H1 (cell line): ENCODE measurements around the gene IGSF11. TPM values are rescaled to one million over a fixed set of nuclear protein-coding genes. Genes with fewer than 3 reads are reported as not detected.

ENCODE experiments used
- CTCF ChIA-PET: fragments of 300-600 bp; sonication (Branson Sonifier 250); formaldehyde crosslinking; loops from one replicate; lab custom pipeline; 2021; ENCODE audit not compliant: partially characterized antibody; lab: Charles Lee
- POLR2A ChIA-PET: fragments of 300-600 bp; sonication (Branson Sonifier 250); formaldehyde crosslinking; loops from one replicate; lab custom pipeline; 2021; ENCODE audit warnings: inconsistent platforms; ENCODE audit not compliant: partially characterized antibody; lab: Charles Lee
- DNase-seq, 2 experiments: peaks; one replicate each; pipeline versions ENCODE4 v3.0.0 to v3.0.0-alpha.2; 2010 to 2022; ENCODE audit warnings: low spot score in 2 of 2, low read depth in 1 of 2, mixed read lengths in 1 of 2
- FAIRE-seq: peaks from 2 replicates; lab custom pipeline; 2011; peaks lifted over from hg19 to GRCh38; lab: Jason Lieb, UNC
- H2AFZ ChIP-seq: 2 replicates; pipeline ENCODE4 v1.8.1; 2012; ENCODE audit warnings: low read length, inconsistent platforms
- H2AK5ac ChIP-seq: 2 replicates; pipeline ENCODE4 v1.6.1; 2013; ENCODE audit warnings: low read depth, low read length
- H2BK120ac ChIP-seq: replicated peaks from 2 replicates; pipeline ENCODE3; 2013; ENCODE audit warnings: low read depth, low read length, inconsistent platforms
- H2BK12ac ChIP-seq: 2 replicates; pipeline ENCODE4 v1.6.1; 2013; ENCODE audit warnings: low read depth, low read length
- H2BK15ac ChIP-seq: 2 replicates; pipeline ENCODE4 v1.6.1; 2013; ENCODE audit warnings: low read length
- H2BK20ac ChIP-seq: 2 replicates; pipeline ENCODE4 v1.6.1; 2013; ENCODE audit warnings: low read length
- H2BK5ac ChIP-seq: 2 replicates; pipeline ENCODE4 v1.6.1; 2013; ENCODE audit warnings: low read depth, low read length
- H3K14ac ChIP-seq: 2 replicates; pipeline ENCODE4 v1.6.1; 2013; ENCODE audit warnings: inconsistent platforms; ENCODE audit not compliant: insufficient read length
- H3K18ac ChIP-seq: 2 replicates; pipeline ENCODE4 v1.6.1; 2013; ENCODE audit warnings: low read length; ENCODE audit errors: extremely low read depth
- H3K23ac ChIP-seq: 2 replicates; pipeline ENCODE4 v1.6.1; 2013; ENCODE audit warnings: inconsistent platforms; ENCODE audit not compliant: insufficient read length
- H3K23me2 ChIP-seq: 2 replicates; pipeline ENCODE4 v1.6.1; 2013; ENCODE audit warnings: low read depth, low read length
- H3K27ac ChIP-seq: 2 replicates; pipeline ENCODE4 v1.6.1; 2011; ENCODE audit warnings: low read depth, low read length, inconsistent platforms
- H3K27me3 ChIP-seq, 4 experiments: replicated peaks in 1 of 4; 1 replicate in 1 of 4; 2 replicates in 3 of 4; pipeline versions ENCODE4 v1.6.1 to v1.8.1; 2011 to 2013; ENCODE audit warnings: low read length in 3 of 4, mild to moderate bottlenecking in 3 of 4, inconsistent platforms in 2 of 4, mixed read lengths in 2 of 4, moderate library complexity in 1 of 4; ENCODE audit not compliant: control insufficient read depth in 3 of 4, insufficient read depth in 3 of 4; ENCODE audit errors: extremely low read depth in 1 of 4
- H3K36me3 ChIP-seq, 4 experiments: 2 replicates each; pipeline versions ENCODE4 v1.6.1 to v1.8.1; 2011 to 2013; ENCODE audit warnings: mild to moderate bottlenecking in 4 of 4, low read length in 3 of 4, moderate library complexity in 2 of 4, control low read depth in 1 of 4, inconsistent platforms in 1 of 4; ENCODE audit not compliant: insufficient read depth in 4 of 4, control insufficient read depth in 2 of 4
- H3K4ac ChIP-seq: replicated peaks from 2 replicates; pipeline ENCODE3; 2013; ENCODE audit warnings: low read length, low read depth, mixed read lengths, inconsistent platforms; ENCODE audit not compliant: insufficient read length
- H3K4me1 ChIP-seq, 4 experiments: replicated peaks in 1 of 4; 1 replicate in 1 of 4; 2 replicates in 3 of 4; pipeline versions ENCODE4 v1.6.1 to v1.8.1; 2011 to 2013; ENCODE audit warnings: low read length in 3 of 4, inconsistent platforms in 2 of 4, mixed read lengths in 1 of 4; ENCODE audit not compliant: insufficient read depth in 4 of 4, control insufficient read depth in 3 of 4
- H3K4me2 ChIP-seq, 2 experiments: 2 replicates each; pipeline versions ENCODE4 v1.6.1 to v1.8.1; 2011 to 2013; ENCODE audit warnings: low read depth in 2 of 2, low read length in 2 of 2, control low read depth in 1 of 2, inconsistent platforms in 1 of 2, mild to moderate bottlenecking in 1 of 2; ENCODE audit not compliant: insufficient read depth in 1 of 2
- H3K4me3 ChIP-seq, 4 experiments: fragments of 200-600, 300-600 bp in 1 of 4; sonication (generic), shearing (Covaris generic), sonication (Bioruptor Twin) in 1 of 4; 2 replicates each; pipeline versions ENCODE4 v1.5.1 to v1.8.1; 2011 to 2016; ENCODE audit warnings: low read length in 4 of 4, low read depth in 3 of 4, control low read depth in 2 of 4, inconsistent platforms in 2 of 4, mild to moderate bottlenecking in 2 of 4, mixed read lengths in 1 of 4, moderate library complexity in 1 of 4; ENCODE audit not compliant: insufficient read depth in 2 of 4; ENCODE audit errors: extremely low read depth in 1 of 4
- H3K56ac ChIP-seq: replicated peaks from 2 replicates; pipeline ENCODE3; 2013; ENCODE audit warnings: low read depth, mild to moderate bottlenecking, mixed read lengths, low read length, inconsistent platforms; ENCODE audit not compliant: insufficient read length
- H3K79me1 ChIP-seq: 2 replicates; pipeline ENCODE4 v1.6.1; 2013; ENCODE audit warnings: low read depth, low read length, control low read depth
- H3K79me2 ChIP-seq, 2 experiments: 2 replicates each; pipeline versions ENCODE4 v1.6.1 to v1.8.1; 2012 to 2013; ENCODE audit warnings: low read length in 2 of 2, mild to moderate bottlenecking in 2 of 2, inconsistent platforms in 1 of 2; ENCODE audit not compliant: insufficient read depth in 2 of 2, control insufficient read depth in 1 of 2
- H3K9ac ChIP-seq, 4 experiments: replicated peaks in 1 of 4; 1 replicate in 1 of 4; 2 replicates in 3 of 4; pipeline versions ENCODE4 v1.6.1 to v1.8.1; 2011 to 2013; ENCODE audit warnings: low read depth in 3 of 4, low read length in 3 of 4, control low read depth in 2 of 4, mild to moderate bottlenecking in 2 of 4, moderate library complexity in 2 of 4, inconsistent platforms in 1 of 4; ENCODE audit errors: extremely low read depth in 1 of 4
- H3K9me3 ChIP-seq, 2 experiments: 2 replicates each; pipeline versions ENCODE4 v1.6.1 to v1.8.1; 2012 to 2013; ENCODE audit warnings: mild to moderate bottlenecking in 2 of 2, moderate library complexity in 2 of 2, control low read depth in 1 of 2, inconsistent platforms in 1 of 2, low read depth in 1 of 2, low read length in 1 of 2, mixed read lengths in 1 of 2; ENCODE audit not compliant: insufficient read depth in 2 of 2
- H4K20me1 ChIP-seq, 2 experiments: replicated peaks in 1 of 2; 2 replicates each; pipeline versions ENCODE3 to v1.8.1; 2011 to 2013; ENCODE audit warnings: inconsistent platforms in 2 of 2, low read length in 2 of 2, mild to moderate bottlenecking in 1 of 2; ENCODE audit not compliant: insufficient read depth in 2 of 2, control insufficient read depth in 1 of 2
- H4K5ac ChIP-seq: 2 replicates; pipeline ENCODE4 v1.6.1; 2013; ENCODE audit warnings: low read length, low read depth, mixed read lengths, inconsistent platforms; ENCODE audit not compliant: insufficient read length
- H4K8ac ChIP-seq: 2 replicates; pipeline ENCODE4 v1.8.0; 2013; ENCODE audit warnings: mild to moderate bottlenecking, moderate library complexity, low read length, inconsistent platforms; ENCODE audit not compliant: insufficient read depth; ENCODE audit errors: extremely low read depth
- H4K91ac ChIP-seq: replicated peaks from 2 replicates; pipeline ENCODE3; 2013; ENCODE audit warnings: low read length, mixed read lengths, inconsistent platforms; ENCODE audit not compliant: insufficient read length
- CHD2 ChIP-seq: IDR thresholded peaks from 2 replicates; pipeline ENCODE4 v1.6.1; 2012; ENCODE audit warnings: low read length, improper control_type of control experiment
- FOSL1 ChIP-seq: IDR thresholded peaks from 2 replicates; pipeline ENCODE4 v1.6.1; 2011; ENCODE audit warnings: mild to moderate bottlenecking, low read depth, low read length, moderate library complexity; ENCODE audit not compliant: insufficient read depth
- HDAC2 ChIP-seq, 2 experiments: fragments of 300-600 bp in 1 of 2; sonication (generic) in 1 of 2; IDR thresholded peaks; 2 replicates each; pipeline ENCODE4 v1.6.1; 2011 to 2012; ENCODE audit warnings: low read depth in 2 of 2, low read length in 2 of 2, mild to moderate bottlenecking in 2 of 2, moderate library complexity in 2 of 2, borderline replicate concordance in 1 of 2, inconsistent platforms in 1 of 2
- KDM1A ChIP-seq: fragments of 200-600, 300-600 bp; sonication (generic); IDR thresholded peaks from 2 replicates; pipeline ENCODE4 v1.7.1; 2016; ENCODE audit warnings: mild to moderate bottlenecking, low read length, borderline replicate concordance
- MAX ChIP-seq: IDR thresholded peaks from 2 replicates; pipeline ENCODE4 v1.6.1; 2012; ENCODE audit warnings: inconsistent platforms
- POLR2A ChIP-seq, 2 experiments: IDR thresholded peaks; 1 replicate in 1 of 2; 2 replicates in 1 of 2; pipeline ENCODE4 v1.6.1; 2011; ENCODE audit warnings: low read depth in 2 of 2, low read length in 2 of 2, mild to moderate bottlenecking in 2 of 2; ENCODE audit errors: control extremely low read depth in 1 of 2
- RXRA ChIP-seq: IDR thresholded peaks from 2 replicates; pipeline ENCODE4 v1.6.1; 2011; ENCODE audit warnings: low read depth, mild to moderate bottlenecking, low read length, moderate library complexity; ENCODE audit not compliant: insufficient read depth
- SP4 ChIP-seq: IDR thresholded peaks from 2 replicates; pipeline ENCODE4 v1.6.1; 2012; ENCODE audit warnings: low read length, inconsistent platforms
- YY1 ChIP-seq: IDR thresholded peaks from 2 replicates; pipeline ENCODE4 v1.6.1; 2011; ENCODE audit warnings: low read depth, mild to moderate bottlenecking, low read length
- WGBS, 2 experiments: shearing (Covaris generic) in 1 of 2; methylation state at CpG; one replicate each; pipeline versions ENCODE4 v1.1.6 to v1.1.7; 2013 to 2015; ENCODE audit warnings: low lambda C conversion rate in 2 of 2, mixed read lengths in 2 of 2, inconsistent platforms in 1 of 2, low coverage in 1 of 2, missing lambda C conversion rate in 1 of 2; ENCODE audit not compliant: insufficient replicate concordance in 2 of 2, insufficient coverage in 1 of 2, insufficient read length in 1 of 2; ENCODE audit errors: extremely low coverage in 1 of 2, missing lambda C conversion rate in 1 of 2; 5-methylcytosine and 5-hydroxymethylcytosine counted together
- polyA plus RNA-seq, 7 experiments: library from polyadenylated mRNA; depleted of rRNA in 3 of 7; stranded (reverse) in 5 of 7; unstranded in 2 of 7; fragments of >200 nt in 5 of 7; fragments of 200-250 nt in 2 of 7; gene quantifications; 1 replicate in 5 of 7; 2 replicates in 1 of 7; 4 replicates in 1 of 7; pipeline versions ENCODE4 v1.2.1 to v1.2.3, GENCODE V29; 2011 to 2013; ENCODE audit warnings: missing spikeins in 2 of 7, mixed read lengths in 2 of 7
- total RNA-seq: library from RNA; stranded (reverse); fragmentation: NEBNext Ultra II Directional; extraction: Animal tissue kit (Norgen Biotek cat#: 25700); gene quantifications from 2 replicates; pipeline ENCODE4 v1.2.1, GENCODE V29; 2021
- TF ChIP-seq, protein P1 (sequence below): IDR thresholded peaks from 2 replicates; pipeline ENCODE4 v1.6.1; 2012; ENCODE audit warnings: inconsistent platforms

The IGSF11 gene
- total and polyA plus RNA-seq, 2 of the 8 experiments (the other 6 are each of a cell fraction or from before 2014, with no cell fraction given), result 1.1 to 4.1 TPM

DNA sequence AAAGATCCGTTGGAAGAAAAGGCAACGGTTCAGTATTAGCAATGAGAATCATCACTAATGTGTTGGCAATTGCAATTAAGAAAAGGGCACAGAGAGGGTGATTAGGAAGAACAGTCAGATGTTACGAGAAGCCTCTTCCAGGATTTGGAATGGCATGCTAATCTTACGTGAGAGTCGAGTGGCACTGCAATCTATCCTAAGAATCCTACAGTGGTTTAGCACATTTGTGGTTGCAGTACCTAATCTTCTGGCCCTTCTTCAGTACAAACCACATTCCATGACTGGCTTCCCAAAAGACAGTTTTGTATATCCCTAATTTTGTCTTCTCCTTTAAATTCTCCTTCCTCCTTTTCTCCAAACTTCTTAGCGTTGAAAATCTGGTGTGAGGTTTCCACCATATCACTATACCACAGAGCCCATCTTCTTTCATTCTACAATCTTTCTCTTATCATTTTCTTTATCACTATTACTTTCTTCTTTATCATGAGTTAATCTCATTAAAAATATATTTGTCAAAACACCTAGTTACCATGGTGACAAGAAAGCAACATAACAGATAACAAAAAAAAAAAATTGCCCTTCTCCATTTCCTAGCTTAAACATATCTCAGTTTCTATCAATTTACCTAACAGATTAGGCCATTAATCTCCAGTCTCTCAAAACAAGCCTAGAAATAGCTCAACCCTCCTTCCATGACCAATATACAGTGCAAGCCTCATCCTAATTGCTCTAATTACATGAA, 60.1 kb downstream of the IGSF11 start:
- Histone ChIP-seq H3K79me1 (no peaks in the 10 kb centered on the region), H3K36me3 (no peaks in the 10 kb centered on the region), H3K27me3 (no peaks in the 10 kb centered on the region), H2AFZ (no peak overlapping the region), H3K4me2 (no peak overlapping the region), H3K27ac (no peak overlapping the region), H3K14ac (no peak overlapping the region), H3K9ac (no peak overlapping the region), H3K4me3 (no peak overlapping the region), H2BK15ac (no peak overlapping the region), H3K4ac (no peak overlapping the region), H3K56ac (no peak overlapping the region), H3K18ac (no peak overlapping the region), H2BK12ac (no peak overlapping the region), H2BK20ac (no peak overlapping the region), H2BK120ac (no peak overlapping the region), H2BK5ac (no peak overlapping the region), H3K23me2 (no peaks in the 10 kb centered on the region), H4K20me1 (no peaks in the 10 kb centered on the region), H3K9me3 (no peaks in the 10 kb centered on the region), H2AK5ac (no peak overlapping the region), H4K91ac (no peak overlapping the region), H3K79me2 (no peaks in the 10 kb centered on the region), H4K8ac (no peak overlapping the region), H3K4me1 (peaks cover 0 to 6% (median 4%) of the 10 kb centered on the region in 4 experiments; a peak in 3 of 7 replicates), H3K23ac (no peak overlapping the region), H4K5ac (no peak overlapping the region)
- TF ChIP-seq KDM1A, result no peak
- no peak for TF ChIP-seq SP4
- TF ChIP-seq, protein P1, sequence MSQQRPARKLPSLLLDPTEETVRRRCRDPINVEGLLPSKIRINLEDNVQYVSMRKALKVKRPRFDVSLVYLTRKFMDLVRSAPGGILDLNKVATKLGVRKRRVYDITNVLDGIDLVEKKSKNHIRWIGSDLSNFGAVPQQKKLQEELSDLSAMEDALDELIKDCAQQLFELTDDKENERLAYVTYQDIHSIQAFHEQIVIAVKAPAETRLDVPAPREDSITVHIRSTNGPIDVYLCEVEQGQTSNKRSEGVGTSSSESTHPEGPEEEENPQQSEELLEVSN, result no peak
- TF ChIP-seq MAX, result no peak
- no peak for TF ChIP-seq HDAC2 (IDR thresholded peaks at IDR 0.05; ENCODE audit: borderline replicate concordance in 1 of 2, low read depth in 2 of 2, low read length in 2 of 2)
- no peak for TF ChIP-seq RXRA
- no peak for TF ChIP-seq FOSL1
- no peak for TF ChIP-seq YY1
- no peak for TF ChIP-seq POLR2A (IDR thresholded peaks at IDR 0.05; ENCODE audit: control extremely low read depth in 1 of 2, low read depth in 2 of 2, low read length in 2 of 2)
- TF ChIP-seq CHD2, result no peak
- POLR2A ChIA-PET, result no interaction called here
- FAIRE-seq, result no peak
- DNase-seq, result no peak
- WGBS, 2 experiments, result 97% methylated on average over 6 of the region's 6 CpGs; no CpG with 5 or more reads in 1 of the 2 experiments
- CTCF ChIA-PET, result interaction anchor here (0.6 to 1.2 kb wide), 2 partner anchors 13 to 120 kb away, joined by 3 to 4 read pairs; no protein-coding TSS in a partner anchor
